Mucosa of gallbladder (tissue), 1 donor: ENCODE measurements around the gene CCL28. TPM values are rescaled to one million over a fixed set of nuclear protein-coding genes. Genes with fewer than 3 reads are reported as not detected.
"Not testable (repeated sequence)": the region's sequence is repeated elsewhere in the genome, so short reads cannot be mapped to it uniquely, and the experiment has no call there.

Experiments
- DNase-seq: peaks from one replicate; pipeline ENCODE4 v3.0.0-alpha.2; 2020; ENCODE audit warnings: low spot score
- total RNA-seq: library from RNA; stranded (reverse); gene quantifications from one replicate; pipeline ENCODE4 v1.2.1, GENCODE V29; 2021
- donor health status: DM: no; HTN: no; CAD: no.

CCL28 gene
- total RNA-seq, 1 donor from 2014 or later, result 32.3 TPM

DNA sequence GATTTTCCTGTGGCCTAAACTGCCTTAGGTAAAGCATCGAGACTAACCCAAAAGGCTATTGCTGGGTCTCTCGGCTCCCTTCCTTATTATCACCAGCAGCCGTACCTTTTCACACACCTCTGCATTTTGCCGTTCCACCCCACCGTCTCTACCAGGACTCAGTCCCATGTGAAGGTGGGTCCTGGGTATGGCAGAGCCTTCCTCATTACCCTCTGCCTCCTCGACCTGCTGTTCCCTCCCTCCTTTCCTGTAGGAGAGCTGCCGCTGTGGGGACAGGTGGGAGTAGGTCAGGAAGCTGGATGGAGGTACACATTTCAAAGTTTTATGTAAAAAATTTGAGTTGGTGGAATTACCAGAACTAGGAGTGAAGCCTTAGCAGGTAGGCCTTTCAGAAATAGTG is 1.8 kb downstream of the CCL28 start:
- no peak for DNase-seq

DNA sequence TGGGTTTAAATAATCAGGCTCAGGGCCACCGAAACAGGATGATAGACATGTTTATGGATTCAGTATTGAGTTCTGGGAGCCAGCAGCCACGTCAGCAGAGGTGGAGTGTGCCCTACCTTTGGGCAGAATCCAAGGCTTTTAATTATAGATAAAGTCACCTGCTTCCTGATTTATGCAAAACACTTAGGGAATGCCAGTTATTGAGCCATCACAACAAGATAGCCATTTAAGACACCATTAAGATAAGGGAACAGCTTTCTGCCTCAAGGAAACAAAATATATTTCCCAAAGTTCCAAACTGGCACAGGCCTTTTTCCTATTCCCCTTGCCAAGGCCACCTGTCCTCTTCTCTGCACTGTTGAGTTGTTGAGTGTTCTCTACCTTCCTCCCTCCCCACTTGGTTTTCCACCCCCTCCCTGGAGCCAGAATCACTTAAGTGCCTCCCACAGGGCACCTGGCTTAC is 2.4 kb downstream of the CCL28 start:
- DNase-seq, result peak; percentile 71

GRCh38 chr5:43402524-43403066 is 9.6 kb downstream of the CCL28 start:
- DNase-seq, result peak; percentile 68

DNA sequence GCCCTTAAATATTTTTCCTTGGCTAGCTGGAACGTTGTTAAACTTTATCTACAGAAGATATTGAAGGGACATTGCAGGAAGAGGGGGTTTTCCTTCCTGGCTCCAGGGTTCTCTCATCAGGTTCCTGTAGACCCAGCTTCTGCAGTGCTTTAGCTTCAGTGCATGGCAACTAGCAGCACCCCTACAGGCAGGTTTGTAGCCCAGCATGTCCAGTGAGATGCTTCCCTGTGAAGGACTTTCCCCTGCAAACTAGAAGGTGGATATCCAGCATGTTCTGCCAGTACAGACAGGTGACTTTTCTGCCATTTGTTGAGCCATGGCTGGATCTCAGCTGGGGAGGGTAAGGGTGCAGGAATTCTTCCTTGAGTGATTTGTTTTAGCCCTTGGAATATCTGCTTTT is 10.4 kb downstream of the CCL28 start:
- DNase-seq, result no peak

DNA sequence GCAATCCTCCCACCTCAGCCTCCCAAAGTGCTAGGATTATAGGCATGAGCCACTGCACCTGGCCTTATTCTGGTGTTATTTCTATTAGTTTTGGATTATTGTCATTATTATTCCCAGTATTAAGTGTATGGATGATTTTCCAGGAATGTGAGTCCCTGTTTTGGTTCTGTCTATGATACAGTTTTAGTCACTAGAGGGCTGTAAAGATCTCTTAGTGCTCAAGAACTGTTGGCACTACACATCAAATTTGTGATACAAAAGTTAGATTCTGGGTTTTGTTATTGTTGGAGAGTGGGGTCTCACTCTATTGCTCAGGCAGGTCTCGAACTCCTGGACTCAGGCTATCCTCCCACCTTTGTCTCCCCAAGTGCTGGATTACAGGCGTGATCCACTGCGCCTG is 12.1 kb downstream of the CCL28 start:
- no peak for DNase-seq

DNA sequence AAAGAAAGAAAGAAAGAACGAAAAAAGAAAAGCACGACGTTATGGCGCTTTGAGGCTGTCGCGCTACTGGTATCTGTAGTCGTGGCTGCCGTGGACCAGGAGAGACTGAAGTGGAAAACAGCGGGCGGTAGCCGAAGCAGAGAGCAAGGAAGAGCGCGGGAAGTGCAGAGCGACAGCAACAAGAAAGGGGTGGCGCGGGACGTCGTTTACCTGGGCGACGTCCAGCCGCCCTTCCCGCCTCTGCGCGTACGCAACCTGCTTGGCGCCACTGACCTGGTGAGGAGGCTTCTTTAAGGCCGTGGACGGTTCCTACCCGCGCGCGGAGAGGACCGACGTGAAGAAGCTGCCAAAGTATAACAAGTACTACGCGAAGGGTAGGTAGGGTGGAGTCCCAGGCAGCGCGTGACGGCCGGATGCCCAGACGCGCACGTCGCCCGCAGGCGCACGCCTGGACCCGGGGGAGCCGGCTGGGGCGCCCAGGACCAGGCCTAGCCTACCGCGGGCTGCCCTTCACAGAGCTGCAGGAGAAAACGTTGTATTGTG is 15.4 kb downstream of the CCL28 start:
- DNase-seq, result peak; percentile 50

DNA sequence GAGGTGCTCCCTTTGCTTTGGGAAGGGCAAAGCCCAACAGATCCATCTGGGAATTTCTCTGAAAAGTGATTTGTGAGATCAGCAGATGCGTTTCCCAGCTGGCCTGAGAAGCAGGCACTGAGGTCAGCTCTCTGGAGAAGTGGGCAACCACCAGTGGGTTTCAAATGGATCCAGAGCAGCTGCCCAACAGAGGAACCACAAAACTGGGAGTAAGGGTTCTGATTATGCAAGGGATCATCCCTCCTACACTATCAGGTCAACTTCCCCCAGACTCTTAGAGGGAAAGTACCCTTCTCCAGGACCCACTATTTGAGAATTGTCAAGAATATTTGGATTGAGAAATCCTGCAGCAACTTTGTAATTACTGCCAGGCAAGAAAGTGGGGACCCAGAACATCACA is 21.7 kb downstream of the CCL28 start:
- DNase-seq, result no peak

DNA sequence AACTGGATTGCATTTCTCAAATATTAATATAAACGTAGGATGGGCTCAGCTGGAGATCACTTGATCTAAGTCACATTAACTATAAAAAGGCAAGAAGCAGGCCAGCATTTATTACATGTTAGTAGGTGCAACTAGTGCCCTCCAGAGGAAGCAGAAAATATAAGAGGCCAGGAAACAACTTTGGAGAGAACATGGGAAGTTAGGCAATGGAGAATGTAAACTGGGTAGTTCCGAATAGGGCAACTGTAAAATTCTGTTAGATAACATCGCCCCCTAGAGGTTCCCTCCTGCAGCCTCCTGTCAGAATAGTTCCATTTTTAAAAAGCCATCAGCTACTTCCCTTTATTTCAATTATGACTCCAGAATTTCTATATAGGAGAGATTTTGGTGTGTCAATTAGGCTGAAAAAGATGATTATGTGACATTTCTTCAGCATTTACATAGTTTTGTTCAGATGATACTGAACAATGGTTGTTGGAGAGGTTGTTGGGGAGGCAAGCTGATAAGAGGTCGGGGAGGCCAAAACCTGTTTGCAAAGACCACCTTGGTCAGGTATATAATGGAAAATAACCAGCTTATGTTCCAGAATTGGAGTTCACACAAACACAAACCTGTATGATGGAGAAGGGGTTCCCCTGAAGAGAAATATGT is 22.4 kb downstream of the CCL28 start:
- DNase-seq, result peak; percentile 53

GRCh38 chr5:43386960-43387362 is 25.2 kb downstream of the CCL28 start:
- DNase-seq, result no peak

DNA sequence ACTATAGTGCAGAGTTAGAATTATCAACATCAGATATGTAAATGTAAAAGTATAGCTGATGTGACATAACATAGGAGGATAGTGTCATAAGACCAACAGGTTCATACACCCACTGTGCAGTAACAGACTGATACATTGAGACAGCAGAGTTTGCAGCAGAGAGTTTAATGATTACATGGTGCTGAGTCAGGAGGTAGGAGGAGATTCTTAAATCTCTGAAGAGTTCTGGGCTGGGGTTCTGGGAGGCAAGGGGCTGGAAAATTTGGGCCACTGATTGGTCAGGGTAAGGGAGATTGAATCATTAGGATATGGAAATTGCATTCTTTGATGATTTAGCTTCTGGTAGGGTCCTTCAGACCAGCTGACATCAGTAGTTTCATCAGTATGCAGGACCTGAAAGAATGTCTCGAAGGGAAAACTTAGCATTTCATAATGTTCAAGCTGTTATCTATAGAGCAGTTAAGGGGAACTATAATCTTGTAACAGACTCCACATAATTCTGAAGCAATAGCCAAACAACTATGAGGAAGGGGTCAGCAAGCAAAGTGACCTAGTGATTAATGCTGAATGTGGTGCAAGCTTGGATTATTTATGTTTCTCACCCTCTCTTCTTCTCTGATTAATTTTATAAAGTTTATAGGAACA is 35.6 kb downstream of the CCL28 start:
- DNase-seq, result no peak

GRCh38 chr5:43371821-43372220 is 40.4 kb downstream of the CCL28 start:
- DNase-seq, result no peak

DNA sequence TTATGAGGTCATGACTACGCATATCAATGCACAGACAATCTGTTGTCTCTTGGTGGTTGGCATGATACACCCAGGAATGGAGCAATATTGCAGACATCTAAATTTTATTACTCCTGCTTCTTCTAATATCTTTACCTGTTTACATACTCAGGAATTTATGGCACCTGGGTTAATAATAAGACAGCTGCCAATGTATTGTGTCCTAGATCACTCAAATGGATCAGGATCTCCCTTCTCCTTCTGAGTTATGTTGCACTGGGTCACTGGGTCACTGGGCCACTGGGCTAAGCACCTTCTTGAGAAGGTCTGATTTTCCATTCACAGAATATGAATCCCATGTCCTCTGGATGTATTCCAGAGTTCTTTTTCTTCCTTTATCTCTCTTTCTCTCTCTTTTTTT is 41.8 kb downstream of the CCL28 start:
- no peak for DNase-seq

GRCh38 chr5:43369651-43370050 is 42.5 kb downstream of the CCL28 start:
- no peak for DNase-seq

DNA sequence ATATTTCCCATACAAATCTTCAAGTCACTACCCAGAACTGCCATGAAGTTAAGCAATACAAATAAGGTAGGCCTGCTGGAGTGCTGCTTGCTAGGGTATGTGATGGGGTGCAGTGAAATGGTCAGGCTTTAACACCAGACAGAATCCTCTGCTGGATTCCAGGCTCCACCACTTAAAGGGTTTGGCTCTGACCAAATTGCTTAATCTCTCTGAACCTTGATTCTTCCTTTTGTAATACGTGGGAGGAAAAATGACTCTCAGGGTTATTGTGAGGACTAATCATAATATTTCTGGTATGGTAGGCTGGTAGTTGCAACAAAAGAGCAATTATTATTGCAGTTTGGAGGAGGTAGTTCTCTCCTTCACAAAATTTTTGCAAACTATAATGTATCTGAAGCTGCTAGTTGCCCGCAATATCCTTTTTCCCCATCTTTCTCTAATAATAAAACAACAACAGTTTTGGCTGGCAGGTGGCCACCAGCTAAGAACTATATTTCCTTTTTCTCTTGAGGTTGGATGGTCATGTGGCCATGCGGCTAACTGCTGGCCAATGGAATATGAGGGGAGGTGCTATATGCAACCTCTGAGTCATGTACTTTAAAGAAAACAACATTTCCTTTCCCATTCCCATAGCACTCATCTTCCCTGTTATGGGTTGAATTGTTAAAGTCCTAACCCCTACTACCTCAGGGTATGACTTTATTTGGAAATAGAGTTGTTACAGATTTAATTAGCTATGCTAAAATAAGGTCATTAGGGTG is 44.1 kb downstream of the CCL28 start:
- DNase-seq, result no peak

DNA sequence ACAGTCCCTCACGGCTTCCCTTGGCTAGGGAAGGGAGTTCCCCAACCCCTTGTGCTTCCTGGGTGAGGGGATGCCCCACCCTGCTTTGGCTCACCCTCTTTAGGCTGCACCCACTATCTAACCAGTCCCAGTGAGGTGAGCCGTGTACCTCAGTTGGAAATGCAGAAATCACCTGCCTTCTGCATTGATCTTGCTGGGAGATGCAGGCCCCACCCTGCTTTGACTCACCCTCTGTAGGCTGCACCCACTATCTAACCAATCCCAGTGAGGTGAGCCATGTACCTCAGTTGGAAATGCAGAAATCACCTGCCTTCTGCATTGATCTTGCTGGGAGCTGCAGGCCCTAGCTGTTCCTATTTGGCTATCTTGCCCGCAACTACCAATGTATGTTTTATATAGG is 44.7 kb downstream of the CCL28 start:
- no peak for DNase-seq

- DNase-seq, result not testable (repeated sequence)
Observed at GRCh38 chr5:43366680-43367246, 45.4 kb downstream of the CCL28 start.

GRCh38 chr5:43365155-43365554 is 47.0 kb downstream of the CCL28 start:
- DNase-seq, result not testable (repeated sequence)

- no peak for DNase-seq
Observed at GRCh38 chr5:43363445-43364152, 48.6 kb downstream of the CCL28 start.

DNA sequence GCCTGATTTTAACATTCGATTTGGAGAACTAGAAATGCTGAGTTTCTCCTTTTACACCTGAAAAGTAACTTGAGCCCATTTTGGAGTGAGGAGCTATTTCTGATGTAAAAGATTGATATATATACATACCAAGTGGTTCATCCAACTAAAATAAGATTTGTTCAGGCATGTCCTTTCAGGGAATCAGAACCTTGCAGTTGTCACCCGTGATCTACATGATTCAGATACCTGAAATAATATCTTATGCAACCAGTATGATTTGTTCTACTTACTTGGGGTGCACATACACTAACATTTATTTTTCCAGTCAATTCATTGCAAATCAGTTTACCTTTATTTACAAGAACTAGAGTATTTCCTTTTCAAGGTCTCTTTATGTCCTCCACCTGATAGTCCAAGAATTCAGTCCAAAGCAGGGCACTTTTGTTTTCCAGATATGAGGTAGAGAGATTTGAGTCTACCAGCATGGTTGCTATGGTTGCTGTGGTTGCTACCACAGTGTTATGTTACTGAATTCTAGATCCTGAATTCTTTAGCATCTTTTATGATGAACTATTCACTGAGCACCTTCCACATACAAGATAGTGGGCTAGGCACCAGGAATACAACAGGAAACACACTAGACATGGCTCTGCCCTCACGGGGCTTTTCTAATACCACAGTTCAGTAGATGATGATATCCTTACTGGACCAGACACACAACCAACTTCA is 49.3 kb downstream of the CCL28 start:
- DNase-seq, result no peak

DNA sequence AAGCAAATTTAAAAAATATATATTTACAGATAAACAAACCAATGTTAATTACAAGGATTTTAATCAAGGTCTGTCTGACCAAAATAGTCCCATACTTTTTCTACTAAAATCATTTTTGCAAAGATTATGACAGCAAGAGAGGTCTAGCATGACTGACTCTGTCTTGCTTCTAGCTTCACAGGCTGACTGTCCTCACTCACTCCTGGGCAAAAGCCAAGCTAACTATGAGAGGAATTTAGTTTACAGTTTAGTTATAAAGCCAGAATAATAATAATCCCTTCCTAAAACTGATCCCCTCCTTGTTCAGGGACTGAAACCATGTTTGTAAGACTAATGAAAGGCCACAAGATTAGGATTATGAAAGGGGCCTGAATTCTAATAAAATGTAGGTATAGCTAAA is 53.5 kb downstream of the CCL28 start:
- DNase-seq, result no peak

DNA sequence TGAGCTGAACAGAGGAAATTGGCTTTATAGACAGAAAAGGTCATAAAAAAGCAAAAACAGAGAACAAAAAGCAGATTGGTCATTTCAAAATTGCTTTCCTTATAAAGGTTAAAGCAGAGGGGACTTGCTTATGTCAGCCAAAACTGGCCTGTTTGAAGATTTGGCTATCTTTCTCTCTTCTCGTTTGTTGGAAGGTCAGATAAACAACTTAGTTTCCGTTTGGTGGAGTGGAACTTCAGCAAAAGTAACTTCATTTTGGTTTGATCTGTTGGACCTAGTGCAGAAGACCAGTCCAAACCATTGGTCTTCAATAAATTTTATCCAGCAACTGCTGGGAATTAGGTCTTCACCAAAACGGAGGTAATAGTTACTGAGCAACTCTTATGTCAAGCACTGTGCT is 53.9 kb downstream of the CCL28 start:
- DNase-seq, result no peak
